Activated CD8-positive, alpha-beta T cell treated with anti-CD3 and anti-CD28 coated beads, Interleukin-2, amount 10 ng/mL, durations not matched to agents 7 days and 5 days (primary cell): ENCODE data around the gene GLIS2. TPM values are rescaled to one million over a fixed set of nuclear protein-coding genes. Genes with fewer than 3 reads are reported as not detected.

ENCODE experiments used
- ATAC-seq: fragments of 150-1000 bp; cut with Tn5 transposase; one replicate; pipeline ENCODE4 v1.10.0; 2021; ENCODE audit warnings: moderate library complexity
- CTCF ChIA-PET: fragments of 350-600 bp; sonication (Branson Sonifier 250); formaldehyde crosslinking; loops from one replicate; lab custom pipeline; 2021; ENCODE audit warnings: antibody characterized with exemption; lab: Charles Lee
- POLR2A ChIA-PET: fragments of 350-600 bp; sonication (Branson Sonifier 250); formaldehyde crosslinking; loops from one replicate; lab custom pipeline; 2021; ENCODE audit warnings: antibody characterized with exemption; lab: Charles Lee
- DNase-seq: peaks from one replicate; pipeline ENCODE4 v3.0.0-alpha.2; 2020
- H3K27ac Mint-ChIP-seq: one replicate; pipeline ENCODE4 v1.8.0; 2021; ENCODE audit warnings: mild to moderate bottlenecking, mixed read lengths
- H3K27me3 Mint-ChIP-seq: one replicate; pipeline ENCODE4 v1.8.0; 2021; ENCODE audit warnings: low read depth, mixed read lengths
- H3K36me3 Mint-ChIP-seq: one replicate; pipeline ENCODE4 v1.8.0; 2021; ENCODE audit warnings: low read depth, mixed read lengths
- H3K4me1 Mint-ChIP-seq: one replicate; pipeline ENCODE4 v1.8.0; 2021; ENCODE audit warnings: low read depth, mixed read lengths
- H3K4me3 Mint-ChIP-seq: one replicate; pipeline ENCODE4 v1.8.0; 2021; ENCODE audit warnings: mild to moderate bottlenecking, mixed read lengths
- H3K9me3 Mint-ChIP-seq: one replicate; pipeline ENCODE4 v1.8.0; 2022; ENCODE audit warnings: mixed read lengths; ENCODE audit not compliant: insufficient read depth
- total RNA-seq, 2 experiments: library from RNA; stranded (reverse); gene quantifications; one replicate each; pipeline ENCODE4 v1.2.3, GENCODE V29; 2021

GLIS2 gene
- total RNA-seq, 2 experiments from 2014 or later = 0.16 TPM

DNA sequence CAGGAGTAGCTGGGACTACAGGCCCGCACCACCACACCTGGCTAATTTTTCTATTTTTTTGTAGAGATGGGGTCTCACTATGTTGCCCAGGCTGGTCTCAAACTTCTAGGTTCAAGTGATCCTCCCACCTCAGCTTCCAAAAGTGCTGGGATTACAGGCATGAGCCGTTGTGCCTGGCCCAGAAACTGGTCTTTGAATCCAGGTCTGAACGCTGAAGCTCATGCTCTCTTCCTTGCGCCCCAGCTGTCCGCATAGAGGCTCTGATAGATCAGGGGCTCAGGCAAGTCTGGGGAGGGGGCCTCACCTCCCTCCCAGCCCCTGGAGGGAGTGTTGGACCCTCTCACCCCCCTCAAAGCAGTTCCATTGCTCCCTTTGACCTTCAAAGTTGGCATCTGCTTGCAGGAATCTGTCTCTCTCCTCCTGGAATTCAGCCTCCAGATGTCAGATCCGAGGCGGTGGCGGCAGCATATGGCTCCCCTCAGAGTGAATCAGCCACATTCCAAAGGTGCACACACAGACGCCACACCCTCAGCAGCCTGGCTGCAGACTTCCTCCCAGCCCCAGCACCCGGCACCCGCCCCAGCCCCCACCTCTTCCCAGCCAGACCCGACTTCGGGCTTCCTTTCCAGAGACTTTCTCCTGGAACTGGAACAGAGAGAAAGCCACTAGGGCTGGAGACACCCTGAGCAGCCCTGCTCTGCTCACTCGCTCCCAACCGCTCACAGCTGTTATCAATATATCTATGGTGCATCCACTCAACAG, 16.9 kb upstream of the GLIS2 start:
- ChIA-PET CTCF (interaction anchor here (1.6 to 1.9 kb wide), 2 partner anchors 10 to 29 kb away, joined by 5 to 9 read pairs; no protein-coding TSS in a partner anchor), POLR2A (interaction anchor here (1.2 kb wide), 1 partner anchor 11 kb away, joined by 3 read pairs; no protein-coding TSS in a partner anchor)
- H3K4me3 Mint-ChIP-seq = no peak overlapping the region
- ATAC-seq = no peak
- no peak overlapping the region for H3K27ac Mint-ChIP-seq
- H3K36me3 Mint-ChIP-seq = peaks cover 8% of the 10 kb centered on the region
- H3K4me1 Mint-ChIP-seq = peaks cover 3% of the 10 kb centered on the region
- no peak for DNase-seq
- no peaks in the 10 kb centered on the region for H3K9me3 Mint-ChIP-seq
- H3K27me3 Mint-ChIP-seq = no peaks in the 10 kb centered on the region

DNA sequence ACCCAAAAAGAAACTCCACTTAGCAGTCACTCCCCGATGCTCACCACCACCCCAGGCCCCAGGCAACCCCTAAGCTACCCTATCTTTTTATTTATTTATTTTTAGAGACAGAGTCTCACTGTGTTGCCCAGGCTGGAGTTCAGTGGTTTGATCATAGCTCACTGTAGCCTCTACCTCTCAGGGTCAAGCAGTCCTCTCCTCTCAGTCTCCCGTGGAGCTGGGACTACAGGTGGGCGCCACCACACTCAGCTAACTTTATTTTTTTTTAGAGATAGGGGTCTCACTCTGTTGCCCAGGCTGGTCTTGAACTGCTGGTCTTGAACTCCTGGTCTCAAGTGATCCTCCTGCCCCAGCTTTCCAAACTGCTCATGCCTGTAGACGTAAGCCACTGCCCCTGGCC, 14.7 kb upstream of the GLIS2 start:
- ChIA-PET POLR2A (interaction anchor here (0.6 kb wide), 1 partner anchor 57 kb away, joined by 3 read pairs; no protein-coding TSS in a partner anchor), CTCF (interaction anchor here (1.5 kb wide), 1 partner anchor 12 kb away, joined by 10 read pairs; no protein-coding TSS in a partner anchor)
- H3K9me3 Mint-ChIP-seq = no peaks in the 10 kb centered on the region
- DNase-seq (no peak), ATAC-seq (no peak)
- no peak overlapping the region for H3K27ac Mint-ChIP-seq
- H3K27me3 Mint-ChIP-seq = no peaks in the 10 kb centered on the region
- H3K36me3 Mint-ChIP-seq = peaks cover 19% of the 10 kb centered on the region
- peaks cover 15% of the 10 kb centered on the region for H3K4me1 Mint-ChIP-seq
- H3K4me3 Mint-ChIP-seq = no peak overlapping the region

- POLR2A ChIA-PET = interaction anchor here (0.6 kb wide), 1 partner anchor 56 kb away, joined by 3 read pairs; no protein-coding TSS in a partner anchor
- Mint-ChIP-seq H3K9me3 (no peaks in the 10 kb centered on the region), H3K36me3 (peaks cover 25% of the 10 kb centered on the region), H3K4me3 (no peak overlapping the region), H3K4me1 (peaks cover 23% of the 10 kb centered on the region), H3K27me3 (no peaks in the 10 kb centered on the region), H3K27ac (no peak overlapping the region)
- CTCF ChIA-PET = no interaction called here
- ATAC-seq (no peak), DNase-seq (no peak)
These were observed 13.9 kb upstream of the GLIS2 start for GRCh38 chr16:4301968-4302367.

- no peaks in the 10 kb centered on the region for H3K27me3 Mint-ChIP-seq
- H3K9me3 Mint-ChIP-seq = no peaks in the 10 kb centered on the region
- H3K4me1 Mint-ChIP-seq = peaks cover 32% of the 10 kb centered on the region
- H3K27ac Mint-ChIP-seq = no peak overlapping the region
- CTCF ChIA-PET = interaction anchor here (1.3 to 4.3 kb wide), 2 partner anchors 13 to 15 kb away, joined by 4 to 25 read pairs; no protein-coding TSS in a partner anchor
- peak; percentile 19 for DNase-seq
- H3K4me3 Mint-ChIP-seq = no peak overlapping the region
- ATAC-seq = no peak
- POLR2A ChIA-PET = no interaction called here
- peaks cover 29% of the 10 kb centered on the region for H3K36me3 Mint-ChIP-seq
These were observed 11.9 kb upstream of the GLIS2 start for GRCh38 chr16:4303973-4304372.

DNA sequence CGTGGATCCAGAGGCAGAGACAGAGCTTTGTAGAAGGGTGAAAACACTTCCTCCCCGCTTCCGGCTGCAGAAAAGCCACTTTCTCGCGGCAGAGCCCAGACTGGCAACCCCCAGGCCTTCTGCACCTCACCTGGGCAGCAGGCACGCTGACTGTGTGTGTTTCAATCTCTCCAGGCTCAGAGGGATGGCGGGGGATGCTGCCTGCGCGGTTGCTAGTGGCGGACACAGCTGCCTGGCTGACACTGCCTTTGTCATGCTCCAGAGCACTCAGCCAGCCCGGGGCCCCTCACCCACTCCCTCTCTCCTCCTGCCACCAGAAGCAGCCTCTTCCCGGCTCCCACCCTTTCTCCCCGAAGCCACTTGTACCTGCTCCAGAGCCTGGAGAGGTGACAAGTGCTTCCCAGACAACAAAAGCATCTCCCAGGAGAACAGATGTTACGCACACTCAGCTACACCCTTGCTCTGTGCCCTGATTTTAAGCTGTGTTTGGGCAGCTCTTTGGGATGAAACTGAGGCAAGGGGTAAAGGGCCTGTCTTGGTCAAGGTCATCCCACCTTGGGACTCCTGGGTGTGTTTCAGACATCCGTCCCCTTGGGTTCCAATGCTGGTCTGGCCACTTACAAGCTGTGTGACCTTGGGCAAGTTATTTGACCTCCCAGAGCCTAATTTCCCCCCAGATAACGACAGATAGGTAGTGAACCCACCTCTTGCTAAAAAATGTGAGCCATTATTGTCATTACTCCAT, 9.2 kb upstream of the GLIS2 start:
- Mint-ChIP-seq H3K4me1 (peaks cover 43% of the 10 kb centered on the region), H3K36me3 (peaks cover 25% of the 10 kb centered on the region), H3K4me3 (peak overlapping the region; percentile 98), H3K9me3 (no peaks in the 10 kb centered on the region), H3K27ac (peak overlapping the region; percentile 98), H3K27me3 (no peaks in the 10 kb centered on the region)
- CTCF ChIA-PET = interaction anchor here (0.5 to 5.9 kb wide), 9 partner anchors 18 to 53 kb away, joined by 3 to 25 read pairs (median 3); partner anchors contain the start of gene TFAP4
- ATAC-seq (peak; percentile 5), DNase-seq (peak; percentile 69)
- POLR2A ChIA-PET = interaction anchor here (1.0 to 2.2 kb wide), 5 partner anchors 34 to 170 kb away, joined by 3 to 5 read pairs (median 3); partner anchors contain the start of gene PAM16

DNA sequence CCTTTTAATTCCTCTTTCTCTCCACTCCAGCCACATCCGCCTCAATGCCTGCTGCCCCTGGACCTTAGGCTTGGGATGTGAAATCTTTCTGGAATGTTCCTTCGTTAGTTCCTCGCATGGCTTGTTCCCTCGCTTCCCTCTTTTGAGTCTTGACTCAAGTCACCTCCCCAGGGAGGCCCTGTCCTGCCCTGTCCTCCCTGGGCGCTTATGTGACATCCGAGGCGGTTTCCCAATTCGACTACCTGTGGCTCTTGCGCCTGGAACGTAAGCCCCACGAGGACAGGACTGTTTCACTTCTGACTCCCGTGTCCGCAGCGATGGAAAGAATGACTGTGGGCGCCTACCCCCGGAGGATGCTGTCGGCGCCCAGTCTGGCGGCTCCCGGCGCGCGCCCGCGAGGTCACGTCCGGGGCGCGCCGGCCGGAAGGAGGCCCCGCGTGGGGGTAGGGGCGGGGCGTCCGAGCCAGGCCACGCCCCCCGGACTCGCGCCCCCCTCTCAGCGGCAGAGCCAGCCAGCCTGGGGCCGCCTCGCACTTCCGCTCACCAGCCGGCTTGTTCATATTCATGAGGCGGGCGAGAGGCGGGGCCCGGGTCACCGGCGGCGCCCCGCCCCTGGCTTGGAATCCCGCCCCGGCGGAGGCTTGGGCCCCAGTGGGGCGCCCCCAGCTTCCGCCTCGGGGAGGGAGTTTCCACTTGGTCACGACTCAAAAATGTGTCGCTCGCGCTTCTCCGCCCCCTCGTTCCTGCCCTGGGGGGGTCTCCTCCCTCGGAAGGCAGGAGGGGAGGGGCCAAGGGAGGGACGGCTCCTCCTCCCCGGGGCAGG, 8.4 kb upstream of the GLIS2 start:
- Mint-ChIP-seq H3K4me1 (peaks cover 43% of the 10 kb centered on the region), H3K27ac (peak overlapping the region; percentile 98), H3K9me3 (no peaks in the 10 kb centered on the region), H3K4me3 (peak overlapping the region; percentile 98), H3K27me3 (no peaks in the 10 kb centered on the region), H3K36me3 (peaks cover 25% of the 10 kb centered on the region)
- DNase-seq (peak; percentile 97), ATAC-seq (peak; percentile 96)
- ChIA-PET POLR2A (interaction anchor here (0.6 to 2.2 kb wide), 9 partner anchors 9 to 170 kb away, joined by 3 to 8 read pairs (median 3); partner anchors contain the start of genes GLIS2 and PAM16), CTCF (interaction anchor here (0.7 to 5.9 kb wide), 9 partner anchors 9 to 199 kb away, joined by 3 to 25 read pairs (median 9); partner anchors contain the start of genes HMOX2 and TFAP4)

DNA sequence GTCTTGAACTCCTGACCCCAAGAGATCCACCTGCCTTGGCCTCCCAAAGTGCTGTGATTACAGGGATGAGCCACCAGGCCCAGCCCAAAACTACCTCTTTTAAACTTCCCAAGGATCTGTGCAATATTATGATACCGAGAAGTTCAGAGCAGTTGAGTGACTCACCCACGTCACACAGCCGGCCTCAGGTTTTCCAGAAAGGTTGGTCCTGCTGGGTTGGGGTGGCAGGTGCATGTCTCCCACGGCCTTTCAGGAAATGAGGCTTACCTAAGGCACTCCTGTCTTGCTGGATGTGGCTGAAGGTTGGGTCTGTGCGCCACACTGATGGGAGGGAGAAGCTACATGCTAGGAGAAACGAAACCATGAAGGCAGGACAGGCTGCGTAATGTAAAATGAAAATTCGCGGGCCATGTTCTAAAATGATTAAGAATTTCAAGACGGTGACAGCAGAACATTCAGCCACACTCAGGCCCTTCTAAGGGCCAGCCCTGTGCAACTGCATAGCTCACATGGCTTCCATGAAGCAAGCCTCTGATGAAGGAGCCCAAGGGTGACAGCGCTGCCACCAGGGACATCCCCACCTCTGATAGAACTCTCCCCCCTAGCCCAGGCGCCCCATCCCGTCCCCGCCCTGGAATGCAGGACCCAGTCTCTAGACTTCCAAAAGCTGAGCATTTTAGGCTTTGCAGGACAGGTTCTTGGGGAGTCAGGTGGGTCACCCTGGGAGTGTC, 6.6 kb upstream of the GLIS2 start:
- ATAC-seq = no peak
- Mint-ChIP-seq H3K4me1 (peaks cover 43% of the 10 kb centered on the region), H3K36me3 (peaks cover 19% of the 10 kb centered on the region), H3K27ac (peak overlapping the region; percentile 11), H3K4me3 (peak overlapping the region; percentile 31), H3K27me3 (peaks cover 6% of the 10 kb centered on the region), H3K9me3 (no peaks in the 10 kb centered on the region)
- ChIA-PET POLR2A (interaction anchor here (1.1 to 2.2 kb wide), 5 partner anchors 11 to 159 kb away, joined by 3 to 5 read pairs (median 3); partner anchors contain the start of gene PAM16), CTCF (interaction anchor here (0.6 to 5.9 kb wide), 12 partner anchors 9 to 90 kb away, joined by 3 to 30 read pairs (median 5); partner anchors contain the start of genes PAM16 and TFAP4)
- DNase-seq = no peak

DNA sequence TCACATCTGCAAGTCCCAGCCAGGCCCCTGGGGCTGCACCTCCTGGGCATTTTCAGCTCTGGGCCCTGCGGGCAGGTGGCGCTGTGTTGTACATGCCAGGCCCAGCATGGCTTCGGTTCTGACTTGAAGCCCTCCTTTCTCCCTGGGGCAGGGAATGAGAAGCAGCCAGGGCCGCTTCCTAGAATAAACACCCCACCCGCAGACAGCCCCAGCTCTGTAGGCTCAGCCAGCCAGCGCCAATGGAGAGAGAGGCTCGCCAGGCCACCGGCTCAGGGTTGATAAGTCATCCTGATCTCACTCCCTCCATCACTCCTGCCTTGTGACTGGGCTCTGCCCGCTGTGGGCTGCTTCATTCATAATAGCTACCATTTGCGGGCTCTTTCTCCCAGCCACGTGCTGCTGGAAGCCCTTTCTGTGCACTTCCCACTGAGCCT, 6.0 kb upstream of the GLIS2 start:
- CTCF ChIA-PET = interaction anchor here (0.6 to 5.9 kb wide), 9 partner anchors 9 to 1306 kb away, joined by 3 to 30 read pairs (median 3); partner anchors contain the start of genes PAM16 and TFAP4
- Mint-ChIP-seq H3K4me1 (peaks cover 48% of the 10 kb centered on the region), H3K9me3 (no peaks in the 10 kb centered on the region), H3K27ac (peak overlapping the region; percentile 11), H3K4me3 (no peak overlapping the region), H3K36me3 (peaks cover 21% of the 10 kb centered on the region), H3K27me3 (peaks cover 12% of the 10 kb centered on the region)
- ATAC-seq (no peak), DNase-seq (peak; percentile 73)
- POLR2A ChIA-PET = interaction anchor here (1.1 to 1.3 kb wide), 2 partner anchors 12 to 41 kb away, joined by 3 to 4 read pairs; partner anchors contain the start of gene PAM16

- peaks cover 17% of the 10 kb centered on the region for H3K27me3 Mint-ChIP-seq
- H3K27ac Mint-ChIP-seq = no peak overlapping the region
- ChIA-PET POLR2A (no interaction called here), CTCF (interaction anchor here (1.7 to 5.1 kb wide), 4 partner anchors 7 to 41 kb away, joined by 4 to 30 read pairs (median 5); partner anchors contain the start of gene TFAP4)
- no peaks in the 10 kb centered on the region for H3K9me3 Mint-ChIP-seq
- peak overlapping the region; percentile 74 for H3K4me3 Mint-ChIP-seq
- peaks cover 2% of the 10 kb centered on the region for H3K36me3 Mint-ChIP-seq
- peaks cover 33% of the 10 kb centered on the region for H3K4me1 Mint-ChIP-seq
- DNase-seq = peak; percentile 39
- no peak for ATAC-seq
These were observed 2.0 kb upstream of the GLIS2 start for GRCh38 chr16:4313563-4314531.
